AML-193 (cell line): ENCODE results near the gene NUP35.
"Not testable (repeated sequence)": the region's sequence is repeated elsewhere in the genome, so short reads cannot be mapped to it uniquely, and the experiment has no call there.

Experiments used
- DNase-seq, 2 experiments: peaks; one replicate each; lab custom pipeline; 2025; lab: John Stamatoyannopoulos, UW

The NUP35 gene

GRCh38 chr2:183134016-183134415, 9.8 kb downstream of the NUP35 start:
- DNase-seq = no peak

DNA sequence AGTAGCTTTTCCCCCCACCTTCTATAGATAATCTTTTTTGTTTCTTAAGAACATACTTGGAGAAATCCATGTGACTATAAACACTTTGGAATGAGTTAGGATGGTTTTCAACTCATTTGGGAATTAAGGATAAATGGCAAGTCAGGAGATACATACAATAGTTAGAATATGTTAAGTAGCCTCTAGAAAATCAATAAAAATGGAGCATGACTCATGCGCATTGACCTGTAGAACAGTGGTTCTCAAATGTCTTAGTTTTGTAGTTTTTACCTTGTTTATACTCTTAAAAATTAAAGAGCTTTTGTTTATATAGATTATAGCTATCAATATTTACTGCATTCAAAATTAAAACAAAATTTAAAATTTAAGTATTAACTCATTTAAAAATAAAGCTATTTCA, 24.7 kb downstream of the NUP35 start:
- DNase-seq = no peak

- DNase-seq = no peak
These were observed 25.2 kb downstream of the NUP35 start for GRCh38 chr2:183149489-183149888.

DNA sequence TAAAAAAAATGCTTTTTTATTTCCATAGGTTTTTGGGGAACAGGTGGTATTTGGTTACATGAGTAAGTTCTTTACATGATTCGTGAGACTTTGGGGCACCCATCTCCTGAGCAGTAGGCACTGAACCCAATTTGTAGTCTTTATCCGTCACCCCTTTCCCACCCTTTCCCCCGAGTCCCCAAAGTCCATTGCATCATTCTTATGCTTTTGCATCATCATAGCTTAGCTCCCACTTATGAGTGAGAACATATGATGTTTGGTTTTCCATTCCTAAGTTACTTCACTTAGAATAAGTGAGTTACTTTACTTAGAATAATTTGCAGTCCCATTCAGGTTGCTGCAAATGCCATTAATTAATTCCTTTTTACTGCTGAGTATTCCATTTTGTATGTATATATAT, 28.0 kb downstream of the NUP35 start:
- DNase-seq = not testable (repeated sequence)

DNA sequence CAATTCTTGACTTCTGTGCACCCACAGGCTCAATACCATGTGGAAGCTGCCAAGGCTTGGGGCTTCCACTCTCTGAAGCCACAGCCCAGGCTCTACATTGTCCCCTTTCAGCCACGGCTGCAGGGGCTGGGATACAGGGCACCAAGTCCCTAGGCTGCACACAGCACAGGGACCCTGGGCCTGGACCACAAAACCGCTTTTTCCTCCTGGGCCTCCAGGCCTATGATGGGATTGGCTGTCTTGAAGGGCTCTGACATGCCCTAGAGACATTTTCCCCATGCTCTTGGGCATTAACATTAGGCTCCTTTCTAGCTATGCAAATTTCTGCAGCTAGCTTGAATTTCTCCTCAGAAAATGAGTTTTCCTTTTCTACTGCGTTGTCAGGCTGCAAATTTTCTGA, 29.7 kb downstream of the NUP35 start:
- DNase-seq = no peak

GRCh38 chr2:183154772-183155171, 30.5 kb downstream of the NUP35 start:
- DNase-seq = not testable (repeated sequence)

DNA sequence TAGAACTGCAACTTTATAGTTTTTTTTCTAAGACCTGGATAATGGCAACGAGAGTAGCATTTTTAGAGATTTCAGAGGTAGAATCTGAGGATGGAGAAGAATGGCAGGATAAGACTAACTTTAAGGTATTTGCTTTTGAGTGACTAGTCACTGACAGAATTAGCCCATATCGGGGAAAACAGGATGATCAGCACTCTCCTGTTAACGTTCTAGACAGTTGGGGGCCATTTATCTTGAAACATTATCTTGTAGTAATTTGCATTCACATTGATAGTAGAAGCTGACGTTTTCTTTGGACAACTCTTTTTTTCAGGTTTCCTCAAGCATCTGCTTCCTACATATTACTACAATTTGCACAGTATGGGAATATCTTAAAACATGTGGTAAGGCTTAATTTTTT, 32.9 kb downstream of the NUP35 start:
- no peak for DNase-seq

GRCh38 chr2:183162362-183162761, 38.1 kb downstream of the NUP35 start:
- DNase-seq = no peak

DNA sequence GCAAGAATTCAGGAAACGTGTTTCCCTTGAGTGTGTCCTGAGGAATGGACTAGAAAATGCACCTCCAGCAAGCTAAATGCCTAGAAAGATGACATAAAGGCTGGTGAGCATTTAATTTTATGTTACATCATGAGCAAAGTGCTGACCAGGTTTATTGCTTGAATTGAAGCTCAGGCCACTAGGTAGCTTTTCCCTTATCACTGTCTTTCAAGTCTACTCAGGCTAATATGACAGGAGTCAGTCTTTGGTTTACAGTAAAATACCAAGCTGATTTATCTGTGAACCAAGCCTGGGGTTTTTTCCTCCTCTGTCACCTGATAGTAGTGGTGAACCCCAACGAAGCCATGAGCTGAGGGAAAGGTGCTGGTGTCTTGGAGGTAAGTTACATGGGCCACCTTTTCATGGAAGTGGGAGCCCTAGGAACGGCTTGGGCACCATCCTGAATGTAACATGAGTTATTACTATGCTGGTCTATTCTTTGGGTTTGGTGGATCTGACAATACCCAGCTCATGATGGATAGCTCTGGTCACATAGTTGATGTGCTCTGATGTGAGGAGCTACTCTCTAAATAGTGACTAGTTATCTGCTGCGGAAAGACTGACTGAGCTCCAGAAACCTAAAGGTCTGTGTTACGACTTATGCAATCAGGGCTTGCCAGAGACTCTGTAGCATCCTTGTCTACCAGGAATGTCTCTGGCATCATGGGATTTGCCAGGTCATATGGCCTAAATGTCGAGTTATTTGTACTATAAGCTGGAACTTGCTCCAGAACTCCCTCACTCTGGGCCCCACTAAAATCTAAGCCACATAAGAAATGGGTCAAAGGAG, 39.8 kb downstream of the NUP35 start:
- DNase-seq = no peak

DNA sequence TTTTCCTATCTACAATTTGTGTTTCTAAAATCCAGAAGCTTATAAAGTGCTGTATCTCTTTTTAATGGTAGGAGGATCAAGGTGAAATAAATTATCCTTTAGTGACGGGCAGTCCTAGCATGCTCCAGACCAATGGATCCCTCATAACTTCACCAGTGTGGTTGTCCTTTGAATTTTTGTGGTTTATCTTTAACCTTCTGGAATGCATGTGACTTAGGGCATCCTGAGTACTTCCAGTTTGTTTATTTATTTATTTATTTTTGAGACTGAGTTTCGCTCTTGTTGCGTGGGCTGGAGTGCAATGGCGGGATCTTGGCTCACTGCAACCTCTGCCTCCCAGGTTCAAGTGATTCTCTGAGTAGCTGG, 40.4 kb downstream of the NUP35 start:
- DNase-seq = no peak

DNA sequence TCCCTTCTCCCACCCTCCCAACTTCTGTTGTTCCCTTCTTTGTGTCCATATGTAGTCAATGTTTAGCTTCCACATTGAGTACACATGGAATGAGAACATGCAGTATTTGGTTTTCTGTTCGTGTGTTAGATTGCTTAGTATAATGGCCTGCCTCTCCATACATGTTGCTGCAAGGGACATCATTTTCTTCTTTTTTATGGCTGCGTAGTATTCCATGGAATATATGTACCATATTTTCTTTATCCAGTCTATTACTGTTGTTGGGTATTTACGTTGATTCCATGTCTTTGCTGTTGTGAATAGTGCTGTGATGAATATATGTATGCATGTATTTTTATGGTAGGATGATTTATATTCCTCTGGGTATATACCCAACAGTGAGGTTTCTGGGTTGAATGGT, 42.0 kb downstream of the NUP35 start:
- no peak for DNase-seq

GRCh38 chr2:183166976-183167375, 42.7 kb downstream of the NUP35 start:
- DNase-seq = not testable (repeated sequence)

GRCh38 chr2:183172220-183172887, 48.1 kb downstream of the NUP35 start:
- no peak for DNase-seq

GRCh38 chr2:183179156-183179555, 54.9 kb downstream of the NUP35 start:
- DNase-seq = no peak

DNA sequence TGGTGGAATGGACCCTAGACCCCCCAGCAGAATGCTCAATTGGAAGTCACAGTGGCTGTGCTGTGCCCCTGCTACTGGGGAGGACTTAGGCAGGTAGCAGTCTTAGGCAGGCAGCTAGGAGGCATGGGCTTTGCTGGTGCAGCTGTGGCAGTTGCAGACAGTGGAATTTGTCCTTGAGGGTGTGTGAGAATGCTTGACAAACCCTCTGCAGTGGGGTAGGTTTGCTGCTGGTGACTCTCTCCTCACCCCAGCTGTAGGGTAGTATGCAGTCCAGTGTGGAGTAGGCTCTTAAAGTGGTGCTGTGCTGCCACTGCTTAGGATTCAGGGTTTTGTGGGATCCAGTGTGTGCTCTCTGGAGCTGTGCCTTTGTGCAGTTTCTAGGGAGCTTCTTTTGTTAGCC, 61.3 kb downstream of the NUP35 start:
- DNase-seq = no peak

GRCh38 chr2:183186296-183186695, 62.1 kb downstream of the NUP35 start:
- DNase-seq = no peak

DNA sequence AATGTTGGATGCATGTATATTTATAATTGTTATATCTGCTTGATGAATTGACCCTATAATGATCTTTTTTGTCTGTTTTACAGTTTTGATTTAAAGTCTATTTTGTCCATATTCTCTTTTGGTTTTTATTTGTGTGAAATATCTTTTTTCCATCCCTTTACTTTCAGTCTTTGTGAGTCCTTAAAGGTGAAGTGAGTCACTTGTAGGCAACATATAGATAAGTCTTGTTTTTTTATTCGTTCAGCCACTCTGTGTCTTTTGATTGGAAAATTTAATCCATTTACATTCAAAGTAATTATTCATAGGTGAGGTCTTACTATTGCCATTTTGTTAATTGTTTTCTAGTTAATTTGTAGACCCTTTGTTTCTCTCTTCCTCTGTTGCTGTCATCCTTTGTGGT, 62.5 kb downstream of the NUP35 start:
- DNase-seq = no peak

- DNase-seq = no peak
These were observed 68.1 kb downstream of the NUP35 start for GRCh38 chr2:183192343-183192742.

GRCh38 chr2:183193904-183194303, 69.7 kb downstream of the NUP35 start:
- DNase-seq = no peak

GRCh38 chr2:183195397-183195796, 71.2 kb downstream of the NUP35 start:
- DNase-seq = no peak

GRCh38 chr2:183195998-183196409, 71.8 kb downstream of the NUP35 start:
- DNase-seq = no peak

DNA sequence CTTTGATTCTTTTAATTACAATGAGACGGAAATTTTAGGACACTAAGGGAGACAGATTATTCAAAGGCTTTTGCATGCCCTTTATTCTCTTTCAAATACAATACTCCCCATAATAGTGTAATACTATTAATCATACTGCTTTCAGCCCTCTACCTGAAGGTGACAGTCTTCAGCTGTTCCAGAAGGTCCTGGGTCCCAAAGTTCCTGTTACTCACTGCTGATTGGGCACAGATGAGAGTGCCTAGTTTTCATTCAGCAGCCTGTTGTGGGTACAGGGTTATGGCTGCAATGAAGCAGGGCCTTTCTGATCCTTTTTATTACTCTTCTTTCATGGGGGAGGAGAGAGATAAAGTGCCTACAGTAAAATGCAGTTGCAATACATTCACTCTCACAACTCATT, 80.2 kb downstream of the NUP35 start:
- no peak for DNase-seq

- no peak for DNase-seq
These were observed 82.9 kb downstream of the NUP35 start for GRCh38 chr2:183207110-183207509.
